IMR-90 (cell line): ENCODE measurements around the gene PPFIBP2. TPM values are rescaled to one million over a fixed set of nuclear protein-coding genes. Genes with fewer than 3 reads are reported as not detected.

Source experiments
- ATAC-seq: fragments of 200-7000 bp; cut with Tn5 transposase; 2 replicates; pipeline ENCODE4 v1.9.1; 2020; ENCODE audit warnings: low read depth, mild to moderate bottlenecking, moderate library complexity
- BruUV-seq: library from RNA; stranded (reverse); fragments of 400-500 nt; replicated peaks from 2 replicates; lab custom pipeline; 2021; lab: Mats Ljungman, UMichigan
- CTCF ChIA-PET: fragments of 300-600 bp; formaldehyde crosslinking; extraction: SDS; loops from one replicate; lab custom pipeline; 2021; ENCODE audit warnings: antibody characterized with exemption; lab: Yijun Ruan, JAX
- POLR2A ChIA-PET: fragments of 300-600 bp; sonication (Branson Sonifier 250); formaldehyde crosslinking; loops from one replicate; lab custom pipeline; 2022; ENCODE audit warnings: antibody characterized with exemption; ENCODE audit not compliant: unreplicated experiment; lab: Charles Lee
- DNase-seq: peaks from one replicate; pipeline ENCODE4 v3.0.0; 2013
- H2AFZ ChIP-seq: replicated peaks from 2 replicates; pipeline ENCODE3; 2013; ENCODE audit warnings: low read length, mild to moderate bottlenecking; ENCODE audit not compliant: poor library complexity
- H2AK5ac ChIP-seq: 2 replicates; pipeline ENCODE4 v1.6.1; 2013; ENCODE audit warnings: low read depth, low read length, inconsistent platforms
- H2AK9ac ChIP-seq: replicated peaks from 2 replicates; pipeline ENCODE3; 2013; ENCODE audit warnings: mild to moderate bottlenecking, low read depth, low read length, moderate library complexity; ENCODE audit not compliant: poor library complexity
- H2BK120ac ChIP-seq: 2 replicates; pipeline ENCODE4 v1.6.1; 2013; ENCODE audit warnings: low read depth, low read length, inconsistent platforms
- H2BK15ac ChIP-seq: 3 replicates; pipeline ENCODE4 v1.6.1; 2013; ENCODE audit warnings: low read depth, low read length, inconsistent platforms
- H2BK20ac ChIP-seq: 2 replicates; pipeline ENCODE4 v1.6.1; 2013; ENCODE audit warnings: low read depth, mild to moderate bottlenecking, inconsistent platforms, low read length, moderate library complexity
- H2BK5ac ChIP-seq: 2 replicates; pipeline ENCODE4 v1.6.1; 2013; ENCODE audit warnings: mild to moderate bottlenecking, low read depth, low read length, inconsistent platforms; ENCODE audit not compliant: poor library complexity, severe bottlenecking
- H3K14ac ChIP-seq: replicated peaks from 2 replicates; pipeline ENCODE4 v1.6.1; 2013; ENCODE audit warnings: low read depth, low read length, inconsistent platforms
- H3K18ac ChIP-seq: 2 replicates; pipeline ENCODE4 v1.6.1; 2013; ENCODE audit warnings: low read depth, low read length, control low read depth
- H3K23ac ChIP-seq: 2 replicates; pipeline ENCODE4 v1.6.1; 2013; ENCODE audit warnings: low read depth, low read length, inconsistent platforms
- H3K27ac ChIP-seq: 2 replicates; pipeline ENCODE4 v1.5.1; 2013; ENCODE audit warnings: mild to moderate bottlenecking, control low read depth, low read length; ENCODE audit not compliant: insufficient read depth
- H3K27me3 ChIP-seq: 2 replicates; pipeline ENCODE4 v1.6.1; 2013; ENCODE audit warnings: low read length; ENCODE audit not compliant: control insufficient read depth, insufficient read depth
- H3K36me3 ChIP-seq: 2 replicates; pipeline ENCODE4 v1.6.1; 2013; ENCODE audit warnings: low read length, mixed read lengths; ENCODE audit not compliant: control insufficient read depth, insufficient read depth
- H3K4ac ChIP-seq: 2 replicates; pipeline ENCODE4 v1.6.1; 2013; ENCODE audit warnings: low read depth, low read length, inconsistent platforms
- H3K4me1 ChIP-seq: 2 replicates; pipeline ENCODE4 v1.6.1; 2013; ENCODE audit warnings: low read length, mixed read lengths; ENCODE audit not compliant: control insufficient read depth, insufficient read depth
- H3K4me2 ChIP-seq: 2 replicates; pipeline ENCODE4 v1.6.1; 2013; ENCODE audit warnings: low read depth, mild to moderate bottlenecking, control low read depth, low read length, moderate library complexity
- H3K4me3 ChIP-seq: 2 replicates; pipeline ENCODE4 v1.5.1; 2013; ENCODE audit warnings: low read depth, mild to moderate bottlenecking, control low read depth, low read length, moderate library complexity; ENCODE audit not compliant: insufficient read depth
- H3K56ac ChIP-seq: 2 replicates; pipeline ENCODE4 v1.6.1; 2013; ENCODE audit warnings: low read length, inconsistent platforms; ENCODE audit not compliant: insufficient read depth; ENCODE audit errors: extremely low read depth
- H3K79me1 ChIP-seq, 2 experiments: 2 replicates each; pipeline ENCODE4 v1.6.1; 2013; ENCODE audit warnings: low read length in 2 of 2, inconsistent platforms in 1 of 2, low read depth in 1 of 2
- H3K9ac ChIP-seq: 2 replicates; pipeline ENCODE4 v1.6.1; 2013; ENCODE audit warnings: low read depth, low read length, control low read depth
- H3K9me1 ChIP-seq: 2 replicates; pipeline ENCODE4 v1.6.1; 2013; ENCODE audit warnings: low read length, inconsistent platforms; ENCODE audit not compliant: insufficient read depth
- H3K9me3 ChIP-seq: 2 replicates; pipeline ENCODE4 v1.6.1; 2013; ENCODE audit warnings: low read length; ENCODE audit not compliant: control insufficient read depth, insufficient read depth
- H4K20me1 ChIP-seq: 2 replicates; pipeline ENCODE4 v1.6.1; 2013; ENCODE audit warnings: low read length, inconsistent platforms; ENCODE audit not compliant: insufficient read depth
- H4K5ac ChIP-seq: 2 replicates; pipeline ENCODE4 v1.6.1; 2013; ENCODE audit warnings: mild to moderate bottlenecking, low read depth, low read length, control low read depth
- H4K8ac ChIP-seq, 2 experiments: 2 replicates each; pipeline ENCODE4 v1.6.1; 2013; ENCODE audit warnings: low read depth in 2 of 2, low read length in 2 of 2, control low read depth in 1 of 2, inconsistent platforms in 1 of 2
- H4K91ac ChIP-seq: 2 replicates; pipeline ENCODE4 v1.6.1; 2013; ENCODE audit warnings: low read depth, low read length, inconsistent platforms; ENCODE audit not compliant: insufficient read depth
- BHLHE40 ChIP-seq: fragments of 150-350 bp; IDR thresholded peaks from 2 replicates; pipeline ENCODE4 v1.6.1; 2016; ENCODE audit warnings: mild to moderate bottlenecking, low read depth, low read length
- CEBPB ChIP-seq: IDR thresholded peaks from 2 replicates; pipeline ENCODE4 v1.6.1; 2012; ENCODE audit warnings: low read depth, low read length, improper control_type of control experiment
- CHD1 ChIP-seq: IDR thresholded peaks from 2 replicates; pipeline ENCODE4 v1.6.1; 2012; ENCODE audit warnings: low read depth, low read length, improper control_type of control experiment
- CTCF ChIP-seq: conservative IDR thresholded peaks from 2 replicates; pipeline ENCODE4 v1.5.1; 2012; ENCODE audit warnings: mild to moderate bottlenecking, low read depth, low read length, improper control_type of control experiment
- ELK1 ChIP-seq: fragments of 150-350 bp; IDR thresholded peaks from 2 replicates; pipeline ENCODE4 v1.6.1; 2016; ENCODE audit warnings: low read depth, mild to moderate bottlenecking, low read length, moderate library complexity, borderline replicate concordance
- FOS ChIP-seq: fragments of 150-350 bp; IDR thresholded peaks from 2 replicates; pipeline ENCODE4 v1.6.1; 2016; ENCODE audit warnings: low read depth, low read length
- MAFK ChIP-seq: IDR thresholded peaks from 2 replicates; pipeline ENCODE4 v1.6.1; 2012; ENCODE audit warnings: low read depth, low read length, improper control_type of control experiment
- MAZ ChIP-seq: IDR thresholded peaks from 2 replicates; pipeline ENCODE4 v1.6.1; 2012; ENCODE audit warnings: low read depth, mild to moderate bottlenecking, low read length, improper control_type of control experiment, moderate library complexity, borderline replicate concordance
- MXI1 ChIP-seq: IDR thresholded peaks from 2 replicates; pipeline ENCODE4 v1.6.1; 2012; ENCODE audit warnings: low read depth, mild to moderate bottlenecking, low read length, moderate library complexity, borderline replicate concordance
- NFE2L2 ChIP-seq: fragments of 150-350 bp; IDR thresholded peaks from 2 replicates; pipeline ENCODE4 v1.6.1; 2016; ENCODE audit warnings: low read depth, mild to moderate bottlenecking, low read length
- POLR2A ChIP-seq: IDR thresholded peaks from 2 replicates; pipeline ENCODE4 v1.6.1; 2012; ENCODE audit warnings: mild to moderate bottlenecking, low read depth, low read length
- RAD21 ChIP-seq: IDR thresholded peaks from 2 replicates; pipeline ENCODE4 v1.6.1; 2012; ENCODE audit warnings: low read length, improper control_type of control experiment
- RCOR1 ChIP-seq: IDR thresholded peaks from 2 replicates; pipeline ENCODE4 v1.6.1; 2012; ENCODE audit warnings: mild to moderate bottlenecking, low read length, improper control_type of control experiment; ENCODE audit not compliant: insufficient replicate concordance
- RFX5 ChIP-seq: IDR thresholded peaks from 2 replicates; pipeline ENCODE4 v1.8.0; 2012; ENCODE audit warnings: low read depth, mild to moderate bottlenecking, low read length, moderate library complexity
- SMC3 ChIP-seq: fragments of 150-350 bp; IDR thresholded peaks from 2 replicates; pipeline ENCODE4 v1.6.1; 2016; ENCODE audit warnings: low read depth, mild to moderate bottlenecking, antibody characterized with exemption, low read length, moderate library complexity
- WGBS, 2 experiments: methylation state at CpG; one replicate each; pipeline versions ENCODE4 v1.1.5 to v1.1.7; 2013; ENCODE audit warnings: missing lambda C conversion rate in 2 of 2; ENCODE audit not compliant: insufficient read length in 1 of 2; ENCODE audit errors: extremely low coverage in 2 of 2; 5-methylcytosine and 5-hydroxymethylcytosine counted together
- dilution Hi-C: fragments of 300-500 bp; cut with HindIII; formaldehyde crosslinking; loops from one replicate; pipeline ENCODE4 v1.14.3; 2018; ENCODE audit warnings: low sequenced_read_pairs; ENCODE audit not compliant: unreplicated experiment
- in situ Hi-C: fragments of 300-500 bp; cut with MboI; formaldehyde crosslinking; loops from 3 replicates; pipeline ENCODE4 v1.14.3; 2019; ENCODE audit warnings: low sequenced_read_pairs, inconsistent platforms, mixed read lengths
- intact Hi-C: fragments of 100-400 bp; cut with micrococcal nuclease; formaldehyde crosslinking; loops from 2 replicates; pipeline ENCODE4 v1.10.0; 2022
- polyA plus RNA-seq, 3 experiments: library from polyadenylated mRNA; depleted of rRNA; stranded (reverse); fragments of >200 nt; gene quantifications; 2 replicates each; pipeline ENCODE4 v1.2.3, GENCODE V29; 2012; ENCODE audit warnings: low replicate concordance in 1 of 3
- total RNA-seq: library from RNA; depleted of rRNA; stranded (reverse); fragments of >200 nt; gene quantifications from 2 replicates; pipeline ENCODE4 v1.2.3, GENCODE V29; 2012
- TF ChIP-seq, protein P1 (sequence below): fragments of 150-350 bp; IDR thresholded peaks from 2 replicates; pipeline ENCODE4 v1.6.1; 2017; ENCODE audit warnings: mild to moderate bottlenecking, antibody characterized with exemption, low read length, low read depth

The PPFIBP2 gene
- total and polyA plus RNA-seq, 2 of the 4 experiments (the other 2 are of a cell fraction): 6.0 to 11.8 TPM

- no peak overlapping the region for H3K9ac ChIP-seq
- dilution Hi-C loops (no loop called here), in situ Hi-C loops (no loop called here), intact Hi-C loops (no loop called here)
- no peak overlapping the region for H3K4me3 ChIP-seq
- ATAC-seq: no peak
- H3K9me3 ChIP-seq: no peaks in the 10 kb centered on the region
- H3K14ac ChIP-seq: no peak overlapping the region
- DNase-seq: no peak
- no peak overlapping the region for H4K8ac ChIP-seq
- H3K18ac ChIP-seq: no peak overlapping the region
- no peak overlapping the region for H2AFZ ChIP-seq
- ChIA-PET POLR2A (no interaction called here), CTCF (no interaction called here)
- no peak overlapping the region for H2BK5ac ChIP-seq
- H2BK15ac ChIP-seq: no peak overlapping the region
- BruUV-seq: no TSS peak
- H2AK9ac ChIP-seq: no peak overlapping the region
- H4K91ac ChIP-seq: no peak overlapping the region
- WGBS, 2 experiments: 51% methylated on average over 2 of the region's 4 CpGs; no CpG with 5 or more reads in 1 of the 2 experiments
- H3K56ac ChIP-seq: no peak overlapping the region
- H3K4me1 ChIP-seq: no peaks in the 10 kb centered on the region
- H4K20me1 ChIP-seq: no peaks in the 10 kb centered on the region
- no peaks in the 10 kb centered on the region for H3K36me3 ChIP-seq
- no peaks in the 10 kb centered on the region for H3K9me1 ChIP-seq
- no peak overlapping the region for H3K4me2 ChIP-seq
- H2AK5ac ChIP-seq: no peak overlapping the region
- no peak overlapping the region for H3K23ac ChIP-seq
- H2BK120ac ChIP-seq: no peak overlapping the region
- no peak overlapping the region for H3K27ac ChIP-seq
- H2BK20ac ChIP-seq: no peak overlapping the region
- no peak overlapping the region for H3K4ac ChIP-seq
- H3K27me3 ChIP-seq: no peaks in the 10 kb centered on the region
- TF ChIP-seq POLR2A (no peak), RCOR1 (no peak), MXI1 (no peak), MAZ (no peak), ELK1 (no peak), CHD1 (no peak), SMC3 (no peak), MAFK (no peak), RAD21 (no peak), BHLHE40 (no peak), CEBPB (no peak), CTCF (no peak), NFE2L2 (no peak), FOS (no peak), RFX5 (no peak)
- TF ChIP-seq, protein P1, sequence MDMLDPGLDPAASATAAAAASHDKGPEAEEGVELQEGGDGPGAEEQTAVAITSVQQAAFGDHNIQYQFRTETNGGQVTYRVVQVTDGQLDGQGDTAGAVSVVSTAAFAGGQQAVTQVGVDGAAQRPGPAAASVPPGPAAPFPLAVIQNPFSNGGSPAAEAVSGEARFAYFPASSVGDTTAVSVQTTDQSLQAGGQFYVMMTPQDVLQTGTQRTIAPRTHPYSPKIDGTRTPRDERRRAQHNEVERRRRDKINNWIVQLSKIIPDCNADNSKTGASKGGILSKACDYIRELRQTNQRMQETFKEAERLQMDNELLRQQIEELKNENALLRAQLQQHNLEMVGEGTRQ: no peak
- H4K5ac ChIP-seq: no peak overlapping the region
- H3K79me1 ChIP-seq: no peaks in the 10 kb centered on the region
Measured at GRCh38 chr11:7498193-7498592, 15.6 kb upstream of the PPFIBP2 start.
